Glomerular visceral epithelial cell (primary cell): Measurements from ENCODE around the gene POLRMT.

ENCODE experiments used
- DNase-seq: peaks from one replicate; pipeline ENCODE4 v3.0.0-alpha.2; 2016; ENCODE audit errors: extremely low spot score

POLRMT gene

DNA sequence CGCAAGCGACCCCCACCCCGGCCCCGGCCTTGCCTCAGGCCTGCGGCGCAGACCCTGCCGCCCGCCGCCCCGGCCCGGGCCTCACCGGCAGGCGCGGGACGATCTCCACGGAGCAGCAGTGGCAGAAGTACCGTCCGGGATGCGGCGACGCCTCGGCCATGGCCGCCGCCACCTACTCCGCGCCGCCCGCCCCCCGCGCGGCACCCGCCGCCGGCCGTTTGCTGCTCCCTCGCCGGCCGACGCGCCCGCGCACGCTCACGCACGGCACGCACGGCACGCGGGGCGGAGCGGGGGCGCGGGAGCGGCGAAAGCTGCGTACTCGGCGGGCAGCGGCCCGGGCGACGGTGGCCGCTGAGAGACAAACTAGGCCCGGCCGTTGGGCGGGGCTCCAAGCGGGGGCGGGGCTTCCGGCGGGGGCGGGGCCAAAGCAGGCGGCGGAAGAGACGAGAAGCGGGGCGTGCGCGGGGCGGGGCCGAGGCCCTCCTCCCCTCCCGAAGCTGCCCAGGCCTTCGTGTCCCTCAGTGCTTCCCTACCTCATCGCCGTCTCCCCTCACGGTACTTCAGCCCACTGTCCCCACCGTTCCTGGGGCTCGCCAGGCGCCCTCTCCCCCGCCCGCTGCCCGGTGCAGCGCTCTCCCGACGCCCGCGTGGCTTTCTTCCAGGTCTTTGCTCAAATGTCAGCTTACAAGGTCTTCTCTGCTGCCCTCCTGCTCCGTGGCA is 29.8 kb upstream of the POLRMT start, which contains the start of gene RNF126:
TSS of gene RNF126 (minus strand) at position 253 of the 720 bp plus-strand sequence. CDS start at position 160, 93 bp downstream.
- DNase-seq: peak; percentile 95

DNA sequence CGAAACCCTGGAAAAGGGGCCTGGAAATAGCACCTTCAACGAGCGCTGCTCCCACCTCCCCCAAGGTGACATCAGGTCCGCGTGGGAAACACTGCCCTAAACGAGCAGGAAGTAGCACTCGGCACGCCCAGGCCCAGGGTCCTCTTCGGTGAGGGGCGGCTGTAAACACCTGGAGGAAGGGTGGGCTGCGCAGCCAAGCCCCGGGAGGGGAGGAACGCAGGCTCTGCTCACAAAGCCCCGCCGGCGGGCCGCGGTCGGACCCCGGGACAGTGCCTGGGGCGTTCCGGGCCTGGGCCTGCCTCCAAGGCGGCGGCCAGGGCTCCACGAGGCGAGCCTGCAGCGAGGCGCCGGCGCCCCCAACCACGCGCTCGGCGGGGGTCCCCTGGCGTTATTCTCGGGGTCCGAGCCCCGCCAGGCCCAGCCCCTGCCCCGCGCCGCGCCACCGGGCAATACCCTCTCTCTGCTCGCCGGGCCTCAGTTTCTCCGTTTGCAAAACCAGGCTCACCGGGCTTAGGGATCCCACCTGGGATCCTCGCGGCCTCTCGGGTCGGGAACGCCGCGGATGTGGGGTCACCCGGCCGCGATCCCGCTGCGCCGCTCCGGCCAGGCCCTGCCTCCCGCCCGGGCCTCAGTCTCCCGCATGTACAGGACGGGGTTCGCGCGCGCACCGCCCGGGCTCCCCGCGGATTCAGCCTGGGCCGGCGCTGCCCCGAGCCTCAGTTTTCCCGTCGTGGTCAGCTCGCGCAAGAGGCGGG is 29.0 kb upstream of the POLRMT start:
- DNase-seq: peak; percentile 49

DNA sequence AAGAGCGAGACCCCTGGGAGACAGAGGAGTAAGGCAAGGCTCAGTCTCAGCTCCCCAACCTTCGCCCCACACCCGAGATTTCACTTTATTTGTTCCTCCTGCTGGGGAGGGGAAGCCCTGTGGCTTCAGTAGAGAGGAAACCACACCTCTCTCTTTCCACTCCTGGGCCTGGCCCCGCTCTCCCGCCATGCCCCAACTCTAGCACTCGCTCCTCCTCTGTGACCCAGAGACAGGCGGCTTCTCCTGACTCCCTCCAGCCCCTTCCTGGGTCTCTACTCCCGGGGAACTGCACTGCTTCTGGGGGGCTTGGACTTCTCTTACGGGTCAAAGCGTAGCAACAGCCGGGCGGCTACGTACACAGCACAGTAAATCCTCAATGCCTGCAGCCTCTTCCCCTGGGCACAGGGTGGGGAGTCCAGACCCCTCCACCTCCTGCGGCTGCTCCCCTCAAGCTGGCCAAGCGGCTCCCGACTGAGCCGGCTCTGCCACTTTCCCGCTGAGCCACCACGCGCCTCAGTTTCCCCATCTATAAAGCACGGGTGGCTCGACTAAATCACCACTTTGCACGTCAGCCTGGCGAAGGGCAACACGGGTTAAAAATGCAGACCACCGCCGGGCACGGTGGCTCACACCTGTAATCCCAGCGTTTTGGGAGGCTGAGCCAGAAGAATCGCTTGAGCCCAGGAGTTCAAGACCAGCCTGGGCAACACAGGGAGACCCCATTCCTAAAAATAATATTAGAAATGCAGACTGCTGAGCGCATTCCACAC is 28.3 kb upstream of the POLRMT start:
- peak; percentile 52 for DNase-seq

DNA sequence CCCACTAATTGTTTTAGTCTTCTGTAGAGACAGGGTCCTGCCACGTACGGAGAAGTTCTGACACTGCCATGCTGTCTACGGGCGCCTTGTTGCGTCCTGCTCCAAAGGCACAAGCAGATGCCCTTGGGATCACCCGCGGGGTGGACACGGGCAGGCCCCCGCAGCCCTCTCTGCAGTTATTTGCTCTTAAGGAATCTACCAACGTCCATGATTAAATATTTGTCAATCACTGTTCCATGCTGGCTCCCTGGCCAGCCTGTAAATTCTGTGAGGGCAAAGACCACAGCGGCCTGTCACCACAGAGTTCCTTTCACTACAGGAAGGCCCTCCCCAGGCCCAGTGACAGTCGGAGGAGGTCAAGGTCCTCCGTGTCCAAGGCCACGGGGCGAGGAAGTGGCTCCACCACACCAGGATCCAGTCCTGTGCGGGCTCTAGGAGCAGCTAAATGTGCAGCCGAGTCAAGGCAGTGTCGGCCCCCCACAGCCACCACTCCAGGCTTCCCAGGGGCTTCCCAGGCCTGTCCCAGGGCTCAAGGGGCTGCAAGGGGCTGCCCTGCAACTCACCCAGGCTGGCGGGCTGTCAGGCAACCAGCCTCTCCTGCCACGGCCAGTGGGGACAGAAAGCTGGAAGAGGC is 27.6 kb upstream of the POLRMT start:
- DNase-seq: no peak

DNA sequence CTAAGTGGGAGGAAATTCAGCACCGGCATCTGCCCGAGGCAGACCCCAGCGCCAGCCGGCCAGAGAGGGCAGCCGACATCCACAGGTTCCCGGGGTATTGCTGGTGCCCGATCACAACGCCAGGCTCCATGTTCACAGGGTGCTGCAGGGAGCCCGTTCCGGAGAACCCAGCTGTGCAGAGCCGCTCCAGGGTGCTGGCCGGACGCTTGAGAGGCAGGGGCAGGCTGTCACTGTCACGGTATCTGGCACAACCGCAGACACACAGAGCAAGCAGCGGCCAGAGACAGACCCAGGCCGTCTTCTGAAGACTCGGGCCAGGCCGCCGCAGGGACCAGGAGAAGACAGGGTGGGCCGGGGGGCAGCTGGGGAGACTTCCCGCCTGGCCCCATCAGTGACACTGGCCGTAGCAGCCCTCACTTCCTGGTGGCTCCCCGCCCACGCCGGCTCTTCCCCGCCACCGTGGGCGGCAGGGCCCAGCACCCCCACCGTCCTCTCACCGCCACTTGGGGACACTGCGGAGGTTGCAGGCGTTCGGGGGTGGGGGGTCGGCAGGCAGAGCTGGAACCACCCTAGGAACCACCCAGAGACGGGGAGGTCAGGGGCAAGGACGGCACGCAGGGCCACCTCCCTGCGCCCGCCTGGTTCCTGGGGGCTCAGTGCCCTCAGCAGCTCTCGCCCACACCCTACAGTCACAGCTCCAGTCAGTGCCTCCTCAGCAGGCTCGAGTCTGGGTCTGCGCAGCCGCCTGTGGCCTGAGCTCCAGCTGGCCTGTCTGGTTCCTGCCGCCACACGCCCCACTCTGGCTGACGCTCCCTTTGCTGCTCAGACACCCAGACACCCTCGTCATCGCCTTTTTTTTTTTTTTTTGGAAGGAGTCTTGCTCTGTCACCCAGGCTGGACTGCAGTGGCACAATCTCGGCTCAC is 25.8 kb upstream of the POLRMT start:
- no peak for DNase-seq

DNA sequence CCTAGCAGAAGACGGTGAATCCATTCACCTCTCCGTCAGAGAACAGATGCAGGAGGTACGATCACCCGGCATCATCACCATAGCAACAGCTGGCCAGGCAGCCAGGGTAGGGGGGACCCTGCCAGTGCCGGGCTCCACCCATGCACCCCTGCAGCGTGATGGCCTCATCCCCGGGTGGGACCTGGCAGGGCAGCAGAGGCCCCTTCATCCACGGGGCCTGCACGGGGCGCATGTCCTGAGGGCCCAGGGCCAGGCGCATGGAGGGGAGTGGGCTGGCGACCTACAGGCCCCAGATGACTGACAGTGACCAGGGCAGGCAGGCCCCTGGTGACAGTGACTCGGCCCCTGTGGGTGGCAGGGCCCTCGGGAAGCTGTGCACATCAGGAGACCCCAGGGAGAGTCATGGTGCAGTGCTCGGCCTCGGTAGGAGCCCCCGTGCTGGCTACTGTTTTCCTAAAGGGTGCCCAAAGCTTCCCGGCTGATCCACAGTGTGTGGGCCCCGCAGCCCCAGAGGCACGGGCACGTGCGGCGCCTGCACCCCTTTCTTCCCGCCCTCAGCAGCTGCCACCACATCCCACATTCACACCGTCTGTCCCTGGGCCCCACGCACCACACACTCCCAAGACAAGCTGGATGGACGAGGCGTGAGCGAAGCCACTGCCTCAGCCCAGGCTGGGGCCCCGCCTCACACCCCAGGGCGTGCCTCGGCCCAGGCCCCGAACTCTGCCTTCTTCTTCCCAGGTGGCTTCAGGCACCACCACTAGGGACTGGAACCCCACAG is 24.9 kb upstream of the POLRMT start:
- DNase-seq: no peak

DNA sequence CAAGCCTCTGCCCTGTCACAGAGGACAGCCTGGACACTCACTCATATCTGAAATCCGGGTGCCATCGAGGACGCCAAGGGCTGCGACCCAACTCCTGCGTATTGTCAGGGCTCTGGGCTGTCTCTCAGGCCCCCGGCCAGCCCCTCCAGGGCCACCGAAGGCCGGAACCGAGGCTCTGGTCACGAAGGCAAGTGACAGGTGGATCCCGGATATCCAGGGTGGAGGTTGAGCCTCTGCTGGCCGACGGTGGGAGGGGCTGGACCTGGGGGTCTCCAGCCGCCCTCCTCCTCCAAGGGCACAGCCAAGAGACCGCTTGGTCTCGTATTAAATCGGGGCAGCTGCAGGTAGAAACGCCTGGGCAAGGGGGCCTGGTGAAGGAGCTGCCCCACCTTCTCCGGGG is 24.3 kb upstream of the POLRMT start:
- DNase-seq: no peak

DNA sequence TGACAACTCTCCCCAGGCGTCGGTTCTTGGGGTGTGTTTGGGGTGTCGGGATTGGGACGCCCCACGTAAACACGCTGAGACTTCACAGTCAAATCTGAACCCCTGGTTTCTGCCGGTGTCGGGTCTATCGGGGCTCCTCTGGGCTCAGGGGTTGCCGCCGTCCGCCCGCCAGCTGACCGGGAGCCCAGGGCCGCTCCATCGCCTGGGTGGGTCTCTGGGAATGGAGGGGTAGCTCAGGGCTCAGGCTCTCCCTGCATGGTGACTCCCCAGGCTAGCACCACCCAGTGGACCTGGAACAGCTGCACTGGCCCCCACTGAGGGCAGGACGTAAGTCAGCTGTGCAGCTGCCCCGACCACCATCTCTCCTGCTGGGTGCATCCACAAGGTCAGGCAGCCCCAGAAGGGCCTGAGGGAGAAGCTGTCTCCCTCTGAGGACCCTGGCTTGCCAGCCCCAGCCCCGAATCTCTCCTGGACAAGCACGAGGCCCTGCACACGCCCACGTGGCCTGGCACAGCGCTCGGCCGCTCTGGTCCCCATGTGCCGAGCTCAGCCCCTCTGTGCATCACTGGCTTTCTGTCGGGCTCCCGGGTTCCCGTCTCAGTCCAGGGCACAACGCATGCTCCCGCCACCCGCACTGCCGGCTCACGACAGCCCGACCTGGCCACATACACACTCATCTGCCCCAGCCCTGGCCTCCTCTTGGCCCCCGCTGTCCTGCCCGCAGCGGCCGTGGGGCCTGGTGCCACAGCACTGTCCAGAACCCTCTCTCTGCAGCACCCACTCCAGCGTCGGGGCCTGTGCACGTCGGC is 23.6 kb upstream of the POLRMT start:
- DNase-seq: no peak

DNA sequence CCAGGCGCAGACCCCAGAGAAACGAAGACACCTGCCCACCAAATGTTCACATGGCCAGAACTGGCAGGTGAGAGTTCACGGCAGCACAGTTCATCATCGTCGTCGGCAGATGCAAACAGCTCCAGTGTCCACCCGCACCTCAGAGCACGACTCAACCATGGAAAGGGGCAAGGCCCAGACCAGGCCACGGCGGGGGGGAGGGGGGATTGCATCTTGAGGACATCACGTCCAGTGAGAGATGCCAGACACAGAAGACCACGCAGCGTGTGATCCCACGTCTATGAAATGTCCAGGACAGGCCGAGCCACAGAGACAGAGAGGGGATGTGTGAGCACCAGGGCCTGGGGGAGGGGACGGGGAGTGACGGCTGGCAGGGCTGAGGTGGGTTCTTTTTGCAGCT is 22.4 kb upstream of the POLRMT start:
- DNase-seq: no peak

DNA sequence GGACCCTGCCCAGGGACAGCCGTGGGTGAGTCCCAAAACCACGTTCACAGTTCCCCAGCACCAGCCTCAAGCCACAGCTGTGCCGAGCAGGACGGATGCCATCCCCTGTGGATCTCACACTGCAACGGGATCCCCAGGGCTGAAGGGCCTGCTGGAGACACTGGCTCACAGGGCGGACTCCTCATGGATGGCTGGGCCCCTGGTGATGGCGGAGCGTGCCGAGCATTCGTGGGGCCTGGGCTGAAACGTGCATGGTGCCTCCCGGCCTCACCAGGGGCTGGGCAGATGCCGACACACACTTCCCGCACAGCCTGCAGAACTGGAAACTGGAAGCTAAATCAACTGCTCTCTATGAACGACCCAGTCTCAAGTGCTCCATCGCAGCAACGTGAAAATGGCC is 20.1 kb upstream of the POLRMT start:
- DNase-seq: no peak

DNA sequence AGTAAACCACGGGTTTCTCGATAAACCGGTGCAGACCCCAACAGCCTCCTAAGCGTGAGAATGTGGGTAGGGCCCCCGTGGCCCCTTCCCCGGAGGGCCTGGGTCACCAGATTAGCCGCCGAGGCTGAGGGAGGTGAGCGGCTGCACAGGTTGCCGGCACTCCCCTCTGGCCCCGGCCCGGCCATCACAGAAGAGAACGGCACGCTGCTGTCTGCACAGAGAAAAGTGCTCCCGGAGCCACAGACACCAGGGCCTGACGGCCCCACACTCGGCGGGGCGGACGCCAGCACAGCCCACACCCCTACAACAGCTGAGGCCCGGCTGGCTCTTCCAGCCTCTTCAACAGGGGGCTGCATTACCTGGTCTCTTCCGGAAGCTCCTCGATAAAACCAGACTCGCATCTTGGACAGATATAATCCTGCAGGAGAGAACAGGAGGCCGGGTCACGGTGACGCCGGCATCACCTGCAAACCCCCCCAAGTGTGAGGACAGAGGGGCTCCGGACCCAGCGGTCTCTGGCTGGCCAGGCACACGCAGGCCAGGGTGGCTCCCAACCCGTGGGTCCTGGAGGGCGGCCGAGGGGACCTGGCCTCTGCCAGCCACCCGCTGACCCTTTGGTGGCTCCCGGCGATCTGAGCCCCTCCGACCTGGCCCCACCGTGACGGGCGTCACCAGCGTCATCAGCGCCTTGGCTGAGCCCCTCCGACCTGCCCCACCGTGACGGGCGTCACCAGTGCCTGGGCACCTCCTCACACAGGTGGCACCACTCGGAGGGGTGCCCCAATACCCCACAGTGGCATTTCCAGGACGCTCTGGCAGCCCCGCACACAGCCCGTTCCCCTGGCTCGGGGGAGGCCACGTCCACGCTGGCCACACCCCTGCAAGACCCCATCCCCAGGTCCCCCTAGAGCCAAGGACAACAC is 19.4 kb upstream of the POLRMT start:
- no peak for DNase-seq

DNA sequence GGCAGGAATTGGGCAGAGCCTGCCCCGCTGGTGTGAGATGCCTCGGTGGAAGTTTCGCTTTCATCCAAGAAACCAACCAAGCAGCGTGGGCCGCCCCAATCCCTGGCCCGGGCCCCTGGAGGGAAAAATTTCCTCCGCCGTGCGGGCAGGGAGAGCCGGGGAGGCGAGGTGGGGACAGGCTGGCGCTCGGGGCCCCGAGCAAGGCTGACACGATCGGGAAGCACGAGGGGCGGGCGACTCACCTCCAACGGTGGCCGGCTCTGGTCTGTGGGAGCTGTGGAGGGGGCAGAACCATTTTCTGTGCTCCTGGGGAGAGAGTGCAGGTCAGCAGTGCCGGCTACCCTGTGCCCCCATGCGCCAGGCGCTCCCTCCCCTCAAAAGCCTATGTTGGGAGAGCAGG is 18.7 kb upstream of the POLRMT start:
- DNase-seq: no peak

DNA sequence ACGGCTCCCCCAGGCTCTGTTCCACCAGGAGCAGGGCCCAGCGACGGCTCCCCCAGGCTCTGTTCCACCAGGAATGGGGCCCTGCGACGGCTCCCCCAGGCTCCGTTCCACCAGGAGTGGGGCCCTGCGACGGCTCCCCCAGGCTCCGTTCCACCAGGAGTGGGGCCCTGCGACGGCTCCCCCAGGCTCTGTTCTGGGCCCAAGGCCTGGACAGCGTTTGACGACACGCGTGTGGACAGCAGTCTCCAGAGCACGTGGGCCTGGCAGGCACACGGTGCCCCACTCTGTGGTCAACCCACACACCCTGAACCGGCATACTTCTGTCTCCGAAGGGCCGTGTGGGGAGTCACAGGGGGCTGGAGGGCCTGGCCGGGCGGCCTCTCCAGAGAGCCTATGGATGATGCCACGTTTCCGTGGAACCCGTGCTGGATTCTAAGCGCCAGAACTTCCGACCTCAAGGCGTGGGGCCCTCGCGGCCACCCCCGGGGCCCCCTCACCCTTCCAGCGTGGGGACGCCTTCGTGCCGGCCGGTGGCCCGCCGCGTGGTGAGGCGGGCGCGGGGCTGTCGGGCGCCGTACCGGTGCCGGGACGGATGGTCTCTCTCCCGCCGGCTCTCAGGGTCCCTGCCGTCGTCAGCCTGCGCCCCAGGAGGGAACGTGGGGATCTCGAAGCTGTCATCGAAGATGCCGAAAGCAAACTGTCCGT is 17.9 kb upstream of the POLRMT start:
- no peak for DNase-seq

DNA sequence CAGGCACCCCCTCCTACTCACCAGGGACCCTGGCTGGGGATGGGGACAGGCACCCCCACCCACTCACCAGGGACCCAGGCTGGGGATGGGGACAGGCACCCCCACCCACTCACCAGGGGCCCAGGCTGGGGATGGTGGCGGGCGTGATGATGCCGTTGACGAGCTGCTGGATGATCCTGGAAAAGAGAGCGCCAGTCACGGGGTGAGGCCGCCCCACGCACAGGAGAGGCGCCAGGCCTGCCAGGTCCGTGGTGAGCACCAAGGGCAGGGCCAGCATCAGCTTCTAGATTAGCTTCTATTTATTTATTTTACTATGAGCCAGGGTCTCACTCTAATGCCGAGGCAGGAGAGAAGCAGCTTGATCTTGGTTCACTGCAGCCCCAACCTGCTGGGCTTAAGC is 16.8 kb upstream of the POLRMT start:
- no peak for DNase-seq

DNA sequence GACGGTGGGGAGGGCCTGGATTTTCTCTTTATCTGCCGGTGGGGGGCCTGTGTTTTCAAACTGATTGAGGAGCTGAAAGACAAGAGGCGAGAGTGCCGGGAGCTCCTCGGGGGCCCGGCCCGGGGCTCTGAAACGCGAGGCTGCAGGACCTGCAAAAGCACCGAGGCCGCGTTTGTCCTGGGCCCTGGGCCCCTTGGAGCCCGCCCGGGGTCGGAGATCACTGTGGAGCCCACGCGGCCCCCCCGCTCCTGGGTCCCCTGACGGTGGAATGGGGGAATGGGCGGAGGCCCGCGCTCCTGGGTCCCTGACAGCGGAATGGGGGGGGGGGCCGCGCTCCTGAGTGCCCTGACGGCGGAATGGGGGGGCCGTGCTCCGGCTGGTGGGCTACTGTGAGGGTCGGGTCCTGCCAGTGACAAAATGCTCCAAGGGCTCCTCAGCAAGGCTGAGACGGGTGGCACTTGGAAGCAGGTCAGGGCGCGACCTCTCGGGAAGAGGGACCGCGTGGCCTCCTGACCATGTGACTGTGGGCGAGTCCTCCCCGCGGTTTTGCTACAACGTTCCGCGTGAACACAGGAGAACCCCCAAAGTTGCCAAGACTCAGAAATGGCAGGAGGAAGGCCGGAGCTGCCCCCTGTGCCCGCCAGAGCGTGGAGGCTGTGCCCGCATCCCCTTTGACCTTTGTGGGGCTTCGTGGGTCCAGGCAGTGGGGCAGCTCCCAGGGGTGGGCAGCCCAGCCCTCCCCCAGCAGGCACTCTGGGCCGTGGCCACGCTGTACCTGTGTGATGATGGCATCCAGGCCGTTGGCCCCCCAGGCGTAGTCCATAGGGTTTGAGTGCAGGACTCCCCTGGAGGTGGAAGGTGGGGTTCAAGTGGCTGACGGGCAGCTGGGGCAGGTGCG is 15.8 kb upstream of the POLRMT start:
- DNase-seq: no peak

DNA sequence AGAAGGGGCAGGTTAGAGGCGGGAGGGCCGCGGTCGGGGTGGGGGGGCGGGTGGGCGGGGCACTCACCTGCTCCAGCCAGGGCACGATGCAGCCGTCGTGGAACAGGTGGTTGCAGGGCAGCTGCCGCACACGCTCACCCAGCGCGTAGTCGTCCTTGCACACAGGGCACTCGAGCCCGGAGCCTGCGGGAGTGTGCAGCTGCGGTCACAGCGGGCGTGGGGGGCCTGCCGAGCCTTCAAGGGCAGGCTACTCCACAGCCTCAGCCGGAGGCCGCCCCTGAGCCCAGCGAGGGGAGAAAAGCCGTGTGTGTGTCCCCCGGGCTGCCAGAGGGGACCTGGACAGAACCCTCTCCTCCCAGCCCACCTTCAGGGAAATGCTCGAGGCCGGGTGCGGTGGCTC is 15.0 kb upstream of the POLRMT start:
- DNase-seq: no peak
